ENCODE data around the gene TERT. TPM values are rescaled to one million over a fixed set of nuclear protein-coding genes. Genes with fewer than 3 reads are reported as not detected.

Gene TERT
- total and polyA plus RNA-seq, 2 of the 13 experiments (the other 11 are each of a cell fraction or from before 2014, with no cell fraction given): 4.3 to 5.9 TPM

GRCh38 chr5:1265461-1266455, 29.1 kb downstream of the TERT start (continued):
- no peak for TF ChIP-seq ZNF407 (CRISPR knock-in tag; IDR thresholded peaks at IDR 0.05; ENCODE audit: not compliant biosample characterization)

- Histone ChIP-seq H3K4me2 (ENCODE audit: low read depth, low read length) (no peak overlapping the region), H4K20me1 (ENCODE audit: insufficient read depth, low read length) (no peaks in the 10 kb centered on the region), H3K27me3 (ENCODE audit: control insufficient read depth in 1 of 2, insufficient read depth in 2 of 2, low read length in 2 of 2) (peaks cover 1 to 11% of the 10 kb centered on the region in 2 experiments; a peak in 1 of 5 replicates), H3K27ac (ENCODE audit: extremely low read length, insufficient read depth, low read length) (no peak overlapping the region), H3K4me3 (replicated peaks in 1 of 3; ENCODE audit: insufficient read depth in 1 of 3, low read depth in 2 of 3, low read length in 3 of 3) (no peak overlapping the region), H3K36me3 (replicated peaks in 1 of 2; ENCODE audit: control insufficient read depth in 1 of 2, insufficient read depth in 2 of 2, low read length in 2 of 2) (peaks cover 0 to 2% of the 10 kb centered on the region in 2 experiments; a peak in 1 of 5 replicates), H3K4me1 (ENCODE audit: insufficient read depth, low read length) (no peaks in the 10 kb centered on the region), H3K9me3 (ENCODE audit: low read length) (no peaks in the 10 kb centered on the region), H3K79me2 (ENCODE audit: insufficient read depth, low read length) (no peaks in the 10 kb centered on the region), H2AFZ (ENCODE audit: low read length) (no peak overlapping the region), H3K9ac (ENCODE audit: insufficient read depth, low read depth, low read length) (no peak overlapping the region)
- no peak for ATAC-seq
- in situ Hi-C loops (cut with HindIII; ENCODE audit: extremely low pct_ligation_motif_present, low pct_unique_long_range_greater_than_20kb) (no loop called here), intact Hi-C loops (cut with micrococcal nuclease; ENCODE audit: unreplicated experiment) (no loop called here)
- no peak for FAIRE-seq
- no TSS peak for BruUV-seq (replicated peaks)
- 64% methylated on average over 13 of the region's 15 CpGs for WGBS (ENCODE audit: low lambda C conversion rate)
- DNase-seq (ENCODE audit: low spot score): no peak
- POLR2A ChIA-PET: no interaction called here
- CTCF ChIA-PET (ENCODE audit: low intra/inter-chr PET ratio, low total read pairs): no interaction called here
- TF ChIP-seq TOPORS (CRISPR knock-in tag; IDR thresholded peaks at IDR 0.05) (no peak), ZNF292 (CRISPR knock-in tag; IDR thresholded peaks at IDR 0.05; ENCODE audit: borderline replicate concordance, low read depth) (no peak), REST (IDR thresholded peaks at IDR 0.05; ENCODE audit: borderline replicate concordance in 1 of 2, low read depth in 1 of 2, low read length in 2 of 2) (no peak), PRMT3 (CRISPR knock-in tag; IDR thresholded peaks at IDR 0.05; ENCODE audit: borderline replicate concordance, low read depth) (no peak), MEIS1 (CRISPR knock-in tag; IDR thresholded peaks at IDR 0.05; ENCODE audit: borderline replicate concordance) (no peak), ZFP82 (CRISPR knock-in tag; IDR thresholded peaks at IDR 0.05; ENCODE audit: borderline replicate concordance) (no peak)
Observed at GRCh38 chr5:1265026-1265425, 29.8 kb downstream of the TERT start.

Data from HepG2 (cell line).